GM13976 (cell line): ENCODE data around the gene SRD5A1.

Source experiments
- DNase-seq: peaks from one replicate; pipeline ENCODE4 v3.0.0; 2012; ENCODE audit warnings: low spot score
- CTCF ChIP-seq: IDR thresholded peaks from 2 replicates; pipeline ENCODE4 v1.5.1; 2012; ENCODE audit warnings: borderline replicate concordance, mild to moderate bottlenecking; ENCODE audit not compliant: insufficient read depth; ENCODE audit errors: extremely low read depth, missing control alignments, control extremely low read depth
- in situ Hi-C: fragments of 300-500 bp; cut with MboI; formaldehyde crosslinking; loops from one replicate; pipeline ENCODE4 v1.12.0; 2022; ENCODE audit warnings: low sequenced_read_pairs, mixed read lengths, inconsistent platforms; ENCODE audit not compliant: unreplicated experiment

Gene SRD5A1

DNA sequence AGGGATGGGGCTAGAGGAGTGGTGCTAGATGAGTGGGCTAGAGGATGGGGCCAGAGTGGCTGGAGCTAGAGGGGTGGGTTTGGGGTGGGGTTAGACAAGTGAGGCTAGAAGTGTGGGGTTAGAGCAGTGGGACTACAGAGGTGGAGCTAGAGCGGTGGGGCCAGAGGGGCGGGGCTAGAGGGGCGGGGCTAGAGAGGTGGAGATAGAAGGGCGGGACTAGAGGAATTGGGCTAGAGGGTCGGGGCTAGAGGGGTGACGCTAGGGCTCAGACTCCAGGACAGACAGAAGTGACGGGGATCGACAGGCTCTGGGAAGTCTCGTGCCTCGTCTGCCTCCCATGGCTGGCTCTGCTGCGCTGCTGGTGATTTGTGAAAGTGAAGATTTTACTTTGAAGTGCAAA, 49.0 kb downstream of the SRD5A1 start:
- DNase-seq = no peak
- in situ Hi-C loops = no loop called here
- TF ChIP-seq CTCF = no peak

- DNase-seq = no peak
- TF ChIP-seq CTCF = no peak
- in situ Hi-C loops = no loop called here
Measured at GRCh38 chr5:6683241-6683640, 50.0 kb downstream of the SRD5A1 start.

- in situ Hi-C loops = no loop called here
- no peak for DNase-seq
- no peak for TF ChIP-seq CTCF
Measured at GRCh38 chr5:6684075-6684474, 50.8 kb downstream of the SRD5A1 start.

- in situ Hi-C loops = no loop called here
- TF ChIP-seq CTCF = no peak
- DNase-seq = no peak
Measured at GRCh38 chr5:6686501-6686900, 53.3 kb downstream of the SRD5A1 start.

DNA sequence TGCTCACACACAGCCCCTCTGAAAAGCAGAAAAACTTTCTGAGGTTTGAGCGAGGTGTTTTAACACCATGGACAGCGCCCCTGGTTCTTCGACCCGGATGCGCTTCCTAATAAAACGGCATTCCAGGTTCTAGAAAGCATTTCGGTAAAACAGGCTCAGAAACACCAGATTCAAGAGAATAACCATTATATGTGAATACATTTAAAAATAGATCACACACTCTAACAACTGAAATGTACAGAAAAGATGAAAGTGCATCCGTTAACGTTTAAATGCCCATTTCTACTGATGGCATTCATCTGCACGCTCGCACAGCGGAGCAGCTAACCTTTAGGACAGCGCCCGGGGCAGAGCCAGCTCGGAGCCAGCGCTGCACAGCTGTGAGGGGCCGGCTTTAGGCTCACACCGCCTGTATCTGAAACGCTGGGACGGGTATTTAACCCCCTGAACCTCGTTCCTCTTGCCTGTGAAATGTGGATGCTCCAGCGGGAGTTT, 53.7 kb downstream of the SRD5A1 start:
- no peak for DNase-seq
- no peak for TF ChIP-seq CTCF
- in situ Hi-C loops = no loop called here

DNA sequence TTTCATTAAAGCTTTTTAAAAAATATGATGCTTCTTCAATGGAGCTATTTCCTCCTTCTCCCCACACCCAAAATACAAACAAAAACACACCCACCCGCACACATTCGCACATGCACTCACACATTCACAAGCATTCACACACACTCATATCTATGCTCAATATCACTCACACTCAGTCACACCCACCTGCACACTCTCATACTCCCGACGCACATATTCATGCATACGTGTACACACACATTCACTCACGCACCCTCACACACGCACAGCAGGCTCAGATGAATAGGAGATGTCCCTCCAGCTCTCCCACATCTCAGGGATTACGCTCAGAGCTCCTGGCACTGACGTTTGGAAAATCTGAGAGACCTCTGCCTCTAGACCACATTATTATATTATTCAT, 54.3 kb downstream of the SRD5A1 start:
- in situ Hi-C loops = no loop called here
- DNase-seq = no peak
- no peak for TF ChIP-seq CTCF

GRCh38 chr5:6692906-6693305, 59.7 kb downstream of the SRD5A1 start:
- TF ChIP-seq CTCF = no peak
- in situ Hi-C loops = no loop called here

More at GRCh38 chr5:6692906-6693305, 59.7 kb downstream of the SRD5A1 start:
- no peak for DNase-seq
